ENCODE measurements around the gene S100B.
"Not testable (repeated sequence)": the region's sequence is repeated elsewhere in the genome, so short reads cannot be mapped to it uniquely, and the experiment has no call there.

S100B gene

DNA sequence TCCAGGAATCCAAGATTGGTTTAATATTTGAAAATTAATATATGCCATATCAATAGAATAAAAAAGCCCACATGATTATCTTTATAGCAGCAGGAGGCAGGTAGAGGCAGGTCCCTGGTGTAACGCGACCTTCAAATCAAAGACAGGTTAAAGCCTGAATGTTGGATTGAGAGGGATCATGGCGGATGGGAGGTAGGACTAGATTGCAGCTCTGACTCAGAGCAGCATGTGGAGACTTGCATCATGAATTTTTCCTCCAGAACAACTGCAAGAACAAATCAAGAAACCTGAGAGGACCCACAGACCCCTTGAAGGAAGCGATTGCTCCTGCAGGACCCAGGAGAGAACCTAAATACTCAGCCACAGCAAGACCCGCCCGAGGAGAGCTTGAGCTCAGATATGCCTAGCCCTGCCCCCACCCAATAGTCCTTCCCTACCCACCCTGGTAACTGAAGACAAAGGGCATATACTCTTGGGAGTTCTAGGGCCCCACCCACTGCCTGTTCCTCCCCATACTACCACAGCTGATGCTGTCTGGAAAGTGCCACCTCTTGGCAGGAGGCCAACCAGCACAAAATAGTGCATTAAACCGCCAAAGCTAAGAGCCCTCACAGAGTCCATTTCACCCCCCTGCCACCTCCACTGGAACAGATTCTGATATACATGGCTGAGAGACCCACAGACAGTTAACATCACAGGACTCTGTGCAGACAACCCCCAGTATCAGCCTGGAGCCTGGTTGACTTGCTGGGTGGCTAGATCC lies 19.5 kb downstream of the S100B start:
- no peaks in the 10 kb centered on the region for H3K4me1 ChIP-seq (ENCODE audit: control insufficient read depth, insufficient read depth, low read length)
- no peak overlapping the region for H3K9ac ChIP-seq (ENCODE audit: low read length)
- no peak overlapping the region for H3K27ac ChIP-seq (ENCODE audit: low read depth, low read length)

DNA sequence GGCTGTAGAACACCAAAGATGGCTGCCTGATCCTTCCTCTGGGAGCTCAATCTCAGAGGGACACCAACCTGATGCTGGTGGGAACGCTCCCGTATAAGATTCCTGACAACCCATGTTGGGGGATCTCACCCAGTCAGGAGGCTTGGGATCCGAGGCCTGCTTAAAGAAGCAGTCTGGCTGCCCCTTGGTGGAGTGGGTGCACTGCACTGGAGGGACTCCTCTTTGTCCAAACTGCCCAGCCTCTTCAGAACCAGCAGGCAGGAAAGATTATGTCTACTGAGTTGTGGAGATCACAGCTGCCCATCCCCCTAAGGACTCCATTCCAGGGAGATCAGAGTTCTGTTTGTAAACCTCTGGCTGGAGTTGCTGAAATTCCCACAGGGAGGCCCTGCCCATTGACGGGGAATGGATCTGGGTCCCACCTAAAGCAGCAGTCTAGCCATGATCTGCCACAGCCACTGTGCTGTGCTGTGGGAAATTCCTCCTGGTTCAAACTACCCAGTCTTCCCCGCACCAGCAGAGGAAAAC lies 23.0 kb downstream of the S100B start:
- H3K36me3 ChIP-seq (ENCODE audit: control insufficient read depth, insufficient read depth, low read length) = peaks cover 6% of the 10 kb centered on the region
- H3K27me3 ChIP-seq (ENCODE audit: control insufficient read depth, insufficient read depth, low read length) = no peaks in the 10 kb centered on the region
- H3K4me3 ChIP-seq (ENCODE audit: low read length) = no peak overlapping the region
- H3K27ac ChIP-seq (ENCODE audit: low read depth, low read length) = no peak overlapping the region
- H3K9ac ChIP-seq (ENCODE audit: low read length) = no peak overlapping the region
- H3K4me1 ChIP-seq (ENCODE audit: control insufficient read depth, insufficient read depth, low read length) = no peaks in the 10 kb centered on the region

More for the DNA sequence above, 19.5 kb downstream of the S100B start:
- Histone ChIP-seq H3K36me3 (ENCODE audit: control insufficient read depth, insufficient read depth, low read length) (peaks cover 6% of the 10 kb centered on the region), H3K27me3 (ENCODE audit: control insufficient read depth, insufficient read depth, low read length) (no peaks in the 10 kb centered on the region), H3K4me3 (ENCODE audit: low read length) (no peak overlapping the region)

DNA sequence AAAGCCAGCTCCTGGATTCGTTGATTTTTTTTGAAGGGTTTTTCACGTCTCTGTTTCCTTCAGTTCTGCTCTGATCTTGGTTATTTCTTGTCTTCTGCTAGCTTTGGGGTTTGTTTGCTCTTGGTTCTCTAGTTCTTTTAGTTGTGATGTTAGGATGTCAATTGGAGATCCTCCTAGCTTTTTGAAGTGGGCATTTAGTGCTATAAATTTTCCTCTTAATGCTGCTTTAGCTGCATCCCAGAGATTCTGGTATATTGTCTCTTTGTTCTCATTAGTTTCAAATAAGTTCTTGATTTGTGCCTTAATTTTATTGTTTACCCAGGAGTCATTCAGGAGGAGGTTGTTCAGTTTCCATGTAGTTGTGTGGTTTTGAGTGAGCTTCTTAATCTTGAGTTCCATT lies 25.5 kb downstream of the S100B start:
- not testable (repeated sequence) for H3K9ac ChIP-seq (ENCODE audit: low read length); H3K27me3 ChIP-seq (ENCODE audit: control insufficient read depth, insufficient read depth, low read length); H3K27ac ChIP-seq (ENCODE audit: low read depth, low read length); H3K4me3 ChIP-seq (ENCODE audit: low read length); H3K36me3 ChIP-seq (ENCODE audit: control insufficient read depth, insufficient read depth, low read length); H3K4me1 ChIP-seq (ENCODE audit: control insufficient read depth, insufficient read depth, low read length)

DNA sequence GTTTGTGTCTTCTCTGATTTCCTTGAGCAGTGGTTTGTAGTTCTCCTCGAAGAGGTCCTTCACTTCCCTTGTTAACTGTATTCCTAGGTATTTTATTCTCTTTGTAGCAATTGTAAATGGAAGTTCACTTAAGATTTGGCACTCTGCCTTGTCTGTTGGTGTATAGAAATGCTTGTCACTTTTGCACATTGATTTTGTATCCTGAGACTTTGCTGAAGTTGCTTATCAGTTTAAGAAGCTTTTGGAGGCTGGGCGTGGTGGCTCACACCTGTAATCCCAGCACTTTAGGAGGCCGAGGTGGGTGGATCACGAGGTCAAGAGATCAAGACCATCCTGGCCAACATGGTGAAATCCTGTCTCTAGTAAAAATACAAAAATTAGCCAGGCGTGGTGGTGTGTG lies 27.1 kb downstream of the S100B start:
- H3K36me3 ChIP-seq (ENCODE audit: control insufficient read depth, insufficient read depth, low read length); H3K27me3 ChIP-seq (ENCODE audit: control insufficient read depth, insufficient read depth, low read length): not testable (repeated sequence)

DNA sequence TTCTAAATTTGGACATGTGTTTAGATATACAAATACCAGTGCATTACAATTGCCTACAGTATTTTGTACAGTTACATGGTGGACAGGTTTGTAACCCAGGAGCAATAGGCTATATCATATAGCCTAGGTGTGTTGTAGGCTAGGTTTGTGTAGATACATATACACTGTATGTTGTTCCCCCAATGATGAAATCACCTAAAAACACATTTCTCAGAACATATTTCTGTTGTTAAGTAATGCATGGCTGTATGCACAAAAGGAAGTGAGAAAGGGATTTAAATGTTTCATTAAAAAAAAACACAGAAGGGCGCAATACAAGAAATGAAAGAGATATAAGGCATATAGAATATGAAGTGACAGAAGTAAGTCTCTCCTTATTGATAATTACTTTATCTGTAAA lies 32.0 kb downstream of the S100B start:
- H3K4me3 ChIP-seq (ENCODE audit: low read length) = no peak overlapping the region

More for the DNA sequence above, 27.1 kb downstream of the S100B start:
- not testable (repeated sequence) for H3K4me1 ChIP-seq (ENCODE audit: control insufficient read depth, insufficient read depth, low read length); H3K4me3 ChIP-seq (ENCODE audit: low read length); H3K27ac ChIP-seq (ENCODE audit: low read depth, low read length); H3K9ac ChIP-seq (ENCODE audit: low read length)

DNA sequence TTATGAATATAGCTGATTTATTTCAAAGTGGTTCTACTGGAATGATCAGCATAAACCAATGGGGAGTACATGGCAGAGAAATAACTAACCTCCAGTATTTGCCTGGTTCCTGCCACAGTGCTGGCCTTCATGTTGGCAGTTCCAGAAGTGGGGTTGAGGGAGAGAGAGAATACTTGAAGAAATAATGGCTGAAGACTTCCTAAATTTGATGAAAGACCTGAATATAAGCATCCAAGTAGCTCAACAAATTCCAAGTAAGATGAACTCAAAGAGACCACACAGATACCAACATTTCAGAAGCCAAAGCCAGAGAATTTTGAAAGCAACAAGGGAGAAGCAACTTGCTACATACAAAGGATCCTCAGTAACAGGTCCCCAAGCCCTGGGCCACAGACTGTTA lies 34.3 kb downstream of the S100B start:
- no peak overlapping the region for H3K9ac ChIP-seq (ENCODE audit: low read length)
- no peak overlapping the region for H3K4me3 ChIP-seq (ENCODE audit: low read length)
- peaks cover 25% of the 10 kb centered on the region for H3K36me3 ChIP-seq (ENCODE audit: control insufficient read depth, insufficient read depth, low read length)
- no peaks in the 10 kb centered on the region for H3K4me1 ChIP-seq (ENCODE audit: control insufficient read depth, insufficient read depth, low read length)
- no peaks in the 10 kb centered on the region for H3K27me3 ChIP-seq (ENCODE audit: control insufficient read depth, insufficient read depth, low read length)
- no peak overlapping the region for H3K27ac ChIP-seq (ENCODE audit: low read depth, low read length)

More for the DNA sequence above, 32.0 kb downstream of the S100B start:
- no peaks in the 10 kb centered on the region for H3K27me3 ChIP-seq (ENCODE audit: control insufficient read depth, insufficient read depth, low read length)
- H3K9ac ChIP-seq (ENCODE audit: low read length) = no peak overlapping the region
- no peaks in the 10 kb centered on the region for H3K4me1 ChIP-seq (ENCODE audit: control insufficient read depth, insufficient read depth, low read length)
- peaks cover 14% of the 10 kb centered on the region for H3K36me3 ChIP-seq (ENCODE audit: control insufficient read depth, insufficient read depth, low read length)
- H3K27ac ChIP-seq (ENCODE audit: low read depth, low read length) = no peak overlapping the region

DNA sequence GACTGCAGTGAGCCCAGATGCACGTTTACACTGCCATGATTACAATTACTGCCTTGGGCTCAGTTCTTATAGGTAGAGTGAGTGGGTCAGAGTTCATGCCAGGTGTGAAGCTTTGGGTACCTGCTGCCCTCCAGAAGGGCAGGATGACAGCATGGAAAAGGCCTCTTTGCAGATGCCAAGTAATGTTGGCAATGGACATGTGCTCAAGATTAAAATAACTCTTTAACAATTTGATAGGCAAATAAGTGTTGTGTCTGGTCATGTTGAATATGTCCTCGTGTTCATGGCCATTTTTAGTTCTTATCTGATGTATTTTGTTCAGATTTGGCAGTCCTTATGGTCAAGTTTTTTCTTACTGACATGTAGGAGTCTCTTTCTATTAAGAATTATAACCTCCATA lies 34.8 kb downstream of the S100B start:
- Histone ChIP-seq H3K4me1 (ENCODE audit: control insufficient read depth, insufficient read depth, low read length) (no peaks in the 10 kb centered on the region), H3K9ac (ENCODE audit: low read length) (no peak overlapping the region), H3K27ac (ENCODE audit: low read depth, low read length) (no peak overlapping the region), H3K36me3 (ENCODE audit: control insufficient read depth, insufficient read depth, low read length) (peaks cover 26% of the 10 kb centered on the region), H3K27me3 (ENCODE audit: control insufficient read depth, insufficient read depth, low read length) (no peaks in the 10 kb centered on the region), H3K4me3 (ENCODE audit: low read length) (no peak overlapping the region)

DNA sequence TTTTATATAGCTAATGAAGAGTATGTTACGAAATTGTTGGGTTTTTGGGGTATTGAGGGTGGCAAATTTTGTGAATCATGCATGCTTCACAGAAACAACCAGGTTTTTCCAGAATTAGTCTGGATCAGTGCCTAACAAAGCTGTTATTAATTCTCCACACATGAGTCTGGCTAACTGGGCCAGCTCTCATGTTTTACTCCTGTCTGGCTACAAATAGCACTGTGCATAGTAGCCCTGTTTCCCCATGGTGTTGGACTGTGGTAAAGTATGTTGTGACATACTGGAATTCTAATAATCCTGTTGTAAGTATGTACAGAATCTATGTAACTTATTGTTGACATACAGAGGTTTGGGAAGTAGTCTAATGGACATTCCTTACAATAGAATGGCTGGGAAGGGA lies 35.8 kb downstream of the S100B start:
- H3K27ac ChIP-seq (ENCODE audit: low read depth, low read length) = no peak overlapping the region
- no peaks in the 10 kb centered on the region for H3K4me1 ChIP-seq (ENCODE audit: control insufficient read depth, insufficient read depth, low read length)
- no peak overlapping the region for H3K9ac ChIP-seq (ENCODE audit: low read length)
- H3K27me3 ChIP-seq (ENCODE audit: control insufficient read depth, insufficient read depth, low read length) = no peaks in the 10 kb centered on the region
- H3K36me3 ChIP-seq (ENCODE audit: control insufficient read depth, insufficient read depth, low read length) = peaks cover 32% of the 10 kb centered on the region
- H3K4me3 ChIP-seq (ENCODE audit: low read length) = no peak overlapping the region

DNA sequence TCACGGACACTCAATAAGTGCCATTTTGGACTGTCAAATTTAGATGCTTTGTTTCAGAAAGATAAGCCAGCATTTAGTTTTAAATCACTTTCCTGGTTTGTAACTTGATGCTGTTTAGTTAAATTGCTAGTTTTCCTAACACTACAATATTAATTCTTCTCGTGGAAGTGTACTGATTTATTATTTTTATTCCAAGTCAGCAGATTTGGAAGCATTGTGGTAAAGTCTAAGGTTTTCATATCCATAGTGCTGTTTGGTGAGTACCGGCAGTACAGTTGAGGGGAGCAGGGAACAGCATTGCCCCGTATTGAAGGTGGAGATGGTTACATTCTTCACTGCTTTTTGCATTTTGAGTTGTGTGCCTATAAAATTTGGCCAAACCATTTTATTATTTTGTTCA lies 36.3 kb downstream of the S100B start:
- H3K27me3 ChIP-seq (ENCODE audit: control insufficient read depth, insufficient read depth, low read length) = no peaks in the 10 kb centered on the region
- H3K4me1 ChIP-seq (ENCODE audit: control insufficient read depth, insufficient read depth, low read length) = no peaks in the 10 kb centered on the region
- no peak overlapping the region for H3K27ac ChIP-seq (ENCODE audit: low read depth, low read length)
- no peak overlapping the region for H3K9ac ChIP-seq (ENCODE audit: low read length)
- peaks cover 32% of the 10 kb centered on the region for H3K36me3 ChIP-seq (ENCODE audit: control insufficient read depth, insufficient read depth, low read length)
- no peak overlapping the region for H3K4me3 ChIP-seq (ENCODE audit: low read length)

DNA sequence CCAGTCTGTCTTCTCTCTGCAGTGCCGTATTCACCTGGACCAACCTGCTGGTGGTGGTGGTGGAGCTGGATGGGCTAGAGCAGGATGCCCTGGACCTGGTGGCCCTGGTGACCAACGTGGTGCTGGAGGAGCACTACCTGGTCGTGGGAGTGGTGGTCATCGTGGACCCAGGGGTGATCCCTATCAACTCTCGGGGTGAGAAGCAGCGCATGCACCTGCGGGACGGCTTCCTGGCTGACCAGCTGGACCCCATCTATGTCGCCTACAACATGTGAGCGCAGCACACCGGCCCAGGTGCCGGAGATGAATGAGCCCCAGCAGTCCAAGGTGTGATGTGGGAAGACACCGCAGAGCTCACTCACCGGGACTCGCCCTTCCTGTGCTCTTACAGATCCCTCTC lies 37.5 kb downstream of the S100B start:
- no peak overlapping the region for H3K27ac ChIP-seq (ENCODE audit: low read depth, low read length)
- no peaks in the 10 kb centered on the region for H3K4me1 ChIP-seq (ENCODE audit: control insufficient read depth, insufficient read depth, low read length)
- H3K9ac ChIP-seq (ENCODE audit: low read length) = no peak overlapping the region
- no peaks in the 10 kb centered on the region for H3K27me3 ChIP-seq (ENCODE audit: control insufficient read depth, insufficient read depth, low read length)
- no peak overlapping the region for H3K4me3 ChIP-seq (ENCODE audit: low read length)
- peaks cover 29% of the 10 kb centered on the region for H3K36me3 ChIP-seq (ENCODE audit: control insufficient read depth, insufficient read depth, low read length)

DNA sequence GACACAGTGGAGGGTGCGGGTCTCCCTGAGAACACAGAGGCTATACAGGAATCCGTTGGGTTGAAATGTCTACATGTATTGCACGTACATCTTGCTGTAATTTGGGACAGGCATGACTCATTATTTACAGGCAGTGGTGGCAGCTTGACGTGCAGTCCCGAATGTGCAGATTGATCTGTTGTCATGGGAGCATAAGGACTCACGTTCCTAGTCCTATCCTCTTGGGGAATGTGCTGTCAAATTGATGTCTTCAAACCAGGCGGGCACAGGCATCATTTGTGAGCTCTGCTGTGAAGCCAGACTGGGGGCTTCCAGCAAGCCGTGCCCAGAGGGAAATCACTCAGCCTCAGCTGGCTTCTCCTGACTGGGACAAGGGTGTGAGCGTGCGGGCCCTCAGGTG lies 40.5 kb downstream of the S100B start:
- H3K36me3 ChIP-seq (ENCODE audit: control insufficient read depth, insufficient read depth, low read length) = peaks cover 31% of the 10 kb centered on the region

DNA sequence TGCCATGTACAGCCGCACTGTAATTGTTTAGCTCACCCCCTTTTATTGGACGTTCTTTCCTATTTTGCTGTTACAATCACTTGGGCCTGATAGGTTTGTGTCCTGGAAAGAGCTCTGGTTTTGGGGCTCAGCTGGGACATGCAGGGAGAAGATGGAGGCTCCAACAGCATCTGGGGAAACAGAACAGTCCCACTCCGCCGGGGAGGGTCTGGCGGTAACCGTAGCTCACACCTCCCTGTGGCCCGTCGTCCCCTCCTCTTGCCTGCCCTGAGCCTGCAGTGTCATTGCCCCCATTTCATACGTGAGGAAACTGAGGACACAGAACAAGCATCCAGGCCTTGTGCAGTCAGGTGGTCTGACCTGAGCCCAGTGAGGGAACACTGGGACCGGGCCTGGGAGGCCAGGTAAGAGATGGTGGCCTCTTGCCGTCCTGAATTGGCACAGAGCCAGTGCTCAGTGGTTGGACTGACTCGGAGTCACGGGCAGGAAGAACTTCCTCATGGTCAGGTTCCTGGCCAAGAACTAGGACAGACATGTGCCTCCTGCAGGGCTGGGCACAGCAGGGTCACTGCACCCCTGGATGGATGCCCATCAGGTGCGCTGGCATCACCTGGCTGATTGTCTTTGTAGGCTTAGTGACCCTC lies 41.8 kb downstream of the S100B start:
- H3K4me1 ChIP-seq (ENCODE audit: control insufficient read depth, insufficient read depth, low read length) = no peaks in the 10 kb centered on the region
- peaks cover 37% of the 10 kb centered on the region for H3K36me3 ChIP-seq (ENCODE audit: control insufficient read depth, insufficient read depth, low read length)
- H3K9ac ChIP-seq (ENCODE audit: low read length) = no peak overlapping the region
- no peak overlapping the region for H3K4me3 ChIP-seq (ENCODE audit: low read length)
- no peak overlapping the region for H3K27ac ChIP-seq (ENCODE audit: low read depth, low read length)
- H3K27me3 ChIP-seq (ENCODE audit: control insufficient read depth, insufficient read depth, low read length) = no peaks in the 10 kb centered on the region

More for the DNA sequence above, 40.5 kb downstream of the S100B start:
- no peaks in the 10 kb centered on the region for H3K27me3 ChIP-seq (ENCODE audit: control insufficient read depth, insufficient read depth, low read length)
- no peak overlapping the region for H3K4me3 ChIP-seq (ENCODE audit: low read length)
- no peak overlapping the region for H3K9ac ChIP-seq (ENCODE audit: low read length)
- H3K4me1 ChIP-seq (ENCODE audit: control insufficient read depth, insufficient read depth, low read length) = no peaks in the 10 kb centered on the region
- H3K27ac ChIP-seq (ENCODE audit: low read depth, low read length) = no peak overlapping the region

DNA sequence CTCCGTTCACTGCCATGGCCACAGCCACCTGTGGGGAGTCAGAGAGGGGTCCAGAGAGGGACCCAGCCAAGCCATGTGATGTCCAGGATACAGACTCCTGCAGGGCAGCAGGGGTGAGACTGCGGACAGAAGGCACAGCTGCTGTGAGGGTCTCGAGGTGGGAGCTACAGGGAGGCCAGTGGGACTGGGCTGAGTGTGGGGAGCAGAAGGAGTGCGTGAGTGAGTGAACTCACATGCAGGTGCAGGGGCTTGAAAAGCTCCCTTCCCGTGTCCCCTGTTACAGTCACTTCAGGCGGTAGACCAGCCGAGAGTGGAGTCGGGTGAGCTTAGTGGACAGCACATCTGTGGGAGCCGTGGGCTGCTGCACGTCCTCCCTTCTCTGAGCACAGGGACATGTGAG lies 42.4 kb downstream of the S100B start:
- H3K4me1 ChIP-seq (ENCODE audit: control insufficient read depth, insufficient read depth, low read length) = no peaks in the 10 kb centered on the region
- H3K9ac ChIP-seq (ENCODE audit: low read length) = no peak overlapping the region
- peaks cover 39% of the 10 kb centered on the region for H3K36me3 ChIP-seq (ENCODE audit: control insufficient read depth, insufficient read depth, low read length)
- no peak overlapping the region for H3K4me3 ChIP-seq (ENCODE audit: low read length)
- no peak overlapping the region for H3K27ac ChIP-seq (ENCODE audit: low read depth, low read length)
- no peaks in the 10 kb centered on the region for H3K27me3 ChIP-seq (ENCODE audit: control insufficient read depth, insufficient read depth, low read length)

Data from rectal smooth muscle tissue (tissue), 1 donor.